Daoy (cell line): ENCODE results near the gene KIAA0319L. TPM values are rescaled to one million over a fixed set of nuclear protein-coding genes. Genes with fewer than 3 reads are reported as not detected.
"Not testable (repeated sequence)": the region's sequence is repeated elsewhere in the genome, so short reads cannot be mapped to it uniquely, and the experiment has no call there.

Experiments used
- DNase-seq: peaks from one replicate; pipeline ENCODE4 v3.0.0-alpha.2; 2015; ENCODE audit warnings: low read depth
- total RNA-seq: library from RNA; depleted of rRNA; stranded (reverse); fragments of >200 nt; shearing (Covaris generic); gene quantifications from 2 replicates; pipeline ENCODE4 v1.2.3, GENCODE V29; 2014; rRNA removed

KIAA0319L gene
- total RNA-seq = 12.1 and 16.1 TPM in 2 replicates

DNA sequence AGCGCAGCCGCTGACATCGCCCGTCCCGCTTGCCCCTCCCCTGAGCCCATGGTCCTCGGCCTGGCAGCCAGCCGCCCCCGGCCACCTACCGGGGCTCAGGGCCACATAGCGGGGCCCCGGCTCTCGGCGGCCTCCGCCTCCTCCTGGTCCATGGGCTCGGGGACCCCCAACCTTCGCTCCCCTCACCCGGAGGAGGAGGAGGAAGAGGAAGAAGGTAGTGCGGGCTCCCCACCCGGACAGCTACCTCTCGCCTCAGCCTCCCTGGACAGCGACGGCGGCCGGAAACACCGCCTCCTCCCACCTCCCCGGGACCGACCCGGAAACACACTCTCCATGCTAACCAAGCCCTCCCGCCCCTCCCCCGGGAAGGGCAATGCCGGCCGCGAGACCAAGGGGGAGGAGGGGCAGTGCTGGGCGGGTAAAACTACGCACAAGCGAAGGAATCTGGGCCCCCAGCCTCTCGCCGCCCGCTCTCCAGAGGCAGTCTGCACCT is at the start of gene KIAA0319L:
Gene KIAA0319L, minus strand, starts transcription at position 286 of the 493 bp plus-strand sequence. CDS start 2,912 bp downstream, outside the sequence.
- no peak for DNase-seq

DNA sequence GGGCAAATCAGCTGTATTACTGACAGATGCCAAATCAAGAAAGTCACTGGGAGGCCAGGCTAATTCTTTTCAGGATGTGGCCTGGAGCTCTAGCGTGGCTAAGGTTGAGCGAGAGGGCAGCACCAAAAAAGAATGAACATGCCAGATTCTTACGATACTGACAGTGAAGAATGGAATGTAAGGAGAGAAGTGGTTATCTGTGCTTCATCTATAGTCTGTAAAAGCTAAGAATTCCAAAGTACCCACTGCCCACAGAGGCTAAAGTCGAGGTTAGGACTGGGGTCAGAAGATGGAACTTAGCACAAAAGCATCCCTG is 48.6 kb upstream of the KIAA0319L start:
- DNase-seq = no peak

DNA sequence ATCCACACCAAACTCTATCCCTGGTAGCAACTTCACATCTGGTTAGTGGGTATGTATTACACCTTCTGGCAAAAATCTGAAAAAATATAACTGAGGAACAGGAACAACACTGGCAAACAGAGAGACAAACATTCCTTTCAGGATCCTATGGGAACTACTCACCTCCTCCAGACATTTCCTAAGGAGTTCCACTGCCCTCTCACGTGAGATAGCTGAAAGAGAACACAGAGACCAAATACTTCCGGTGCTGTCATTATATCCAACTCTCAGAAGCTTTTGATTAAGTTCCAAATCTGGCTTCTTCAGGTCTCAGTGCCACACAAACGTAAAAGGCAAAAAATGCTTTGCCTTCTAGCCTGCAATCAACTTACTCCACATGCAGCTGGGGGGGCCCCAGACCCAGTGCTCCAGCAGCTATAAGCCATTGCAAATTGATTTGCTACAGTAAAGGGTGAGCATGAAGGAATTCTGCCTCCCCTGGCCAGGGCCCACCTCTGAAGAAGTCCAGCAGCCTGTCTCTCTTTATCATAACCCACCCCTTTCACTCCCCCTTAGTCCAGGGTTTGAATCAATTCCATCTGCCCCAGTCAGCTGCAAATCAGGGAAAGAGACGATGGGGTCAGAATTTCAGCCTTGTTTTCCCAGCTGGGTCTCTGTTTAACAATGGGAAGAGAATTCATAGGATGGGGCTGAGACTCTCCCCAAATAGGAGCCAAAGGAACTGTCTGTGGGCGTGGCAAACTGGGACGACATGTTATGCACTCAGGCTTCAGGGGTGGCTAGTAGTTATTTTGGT is 48.1 kb upstream of the KIAA0319L start:
- no peak for DNase-seq

DNA sequence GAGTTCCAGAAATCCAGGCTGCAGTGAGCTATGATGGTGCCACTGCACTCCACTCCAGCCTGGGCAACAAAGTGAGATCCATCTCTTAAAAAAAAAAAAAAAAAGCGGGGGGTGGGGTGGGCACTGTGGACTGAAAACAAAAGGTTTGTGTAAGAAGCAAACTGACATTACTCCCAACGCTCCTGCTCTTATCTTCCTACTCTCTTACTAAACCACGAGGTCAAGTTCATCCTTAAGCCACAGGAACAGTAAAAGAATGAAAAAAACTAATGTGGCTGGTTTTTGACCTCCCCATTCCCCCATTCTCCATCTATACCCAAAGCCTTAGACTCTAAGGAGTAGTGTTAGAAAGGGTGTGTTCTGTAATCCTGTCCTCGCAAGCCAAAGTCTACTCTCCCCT is 46.7 kb upstream of the KIAA0319L start:
- no peak for DNase-seq

DNA sequence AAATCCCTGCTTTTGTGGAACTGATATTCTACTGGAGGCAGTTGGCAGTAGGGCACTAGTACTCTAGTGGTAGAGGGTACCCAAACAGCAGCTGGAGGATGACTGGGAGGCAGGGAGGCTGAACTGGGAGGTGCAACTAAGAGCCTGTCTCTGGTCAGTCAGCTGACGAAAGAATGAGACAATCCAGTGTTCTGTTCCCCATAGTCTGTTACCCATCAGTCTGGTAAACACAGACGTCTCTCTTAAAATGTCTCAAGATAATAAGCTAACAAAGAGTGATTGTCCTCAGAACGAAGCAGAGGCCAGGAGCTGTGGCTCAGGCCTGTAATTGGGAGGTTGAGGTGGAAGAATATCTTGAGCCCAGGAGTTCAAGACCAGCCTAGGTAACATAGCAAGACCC is 46.3 kb upstream of the KIAA0319L start:
- no peak for DNase-seq

DNA sequence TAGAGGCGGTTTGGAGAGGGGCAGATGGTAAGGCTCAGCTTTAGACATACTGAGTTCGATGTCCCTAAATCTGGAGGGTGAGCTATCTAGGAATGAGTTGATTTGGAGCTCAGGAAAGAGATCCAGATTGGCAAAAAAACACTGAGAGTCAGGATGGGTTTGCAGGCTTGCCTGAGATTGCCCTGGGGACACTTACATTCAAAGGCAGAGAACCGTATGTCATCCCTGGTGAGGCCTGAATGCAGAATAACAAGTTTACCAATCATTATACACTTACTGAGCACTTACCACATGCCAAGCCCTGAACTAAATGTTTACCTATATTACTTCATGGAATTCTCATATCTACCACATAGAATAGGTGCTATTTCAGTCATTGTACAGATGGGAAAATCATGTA is 43.4 kb upstream of the KIAA0319L start:
- DNase-seq = no peak

DNA sequence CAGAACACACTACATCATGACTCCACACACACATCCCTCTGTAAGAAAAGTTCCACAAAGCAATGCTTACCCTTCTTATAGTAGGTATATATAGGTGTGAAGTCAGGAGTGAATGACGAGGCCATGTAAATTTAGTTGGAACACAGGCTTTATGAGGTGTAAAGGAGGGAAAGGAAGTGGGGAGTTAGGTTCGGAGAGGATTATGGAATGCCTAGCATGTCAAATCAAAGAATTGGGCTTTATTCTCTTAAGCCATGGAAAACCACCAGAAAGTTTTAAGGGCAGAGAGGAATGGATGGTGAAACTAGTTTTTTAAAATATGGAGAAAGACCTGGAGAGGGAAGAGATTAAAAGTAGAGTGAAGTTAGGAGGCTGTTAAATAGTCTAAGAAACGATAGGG is 42.2 kb upstream of the KIAA0319L start:
- no peak for DNase-seq

DNA sequence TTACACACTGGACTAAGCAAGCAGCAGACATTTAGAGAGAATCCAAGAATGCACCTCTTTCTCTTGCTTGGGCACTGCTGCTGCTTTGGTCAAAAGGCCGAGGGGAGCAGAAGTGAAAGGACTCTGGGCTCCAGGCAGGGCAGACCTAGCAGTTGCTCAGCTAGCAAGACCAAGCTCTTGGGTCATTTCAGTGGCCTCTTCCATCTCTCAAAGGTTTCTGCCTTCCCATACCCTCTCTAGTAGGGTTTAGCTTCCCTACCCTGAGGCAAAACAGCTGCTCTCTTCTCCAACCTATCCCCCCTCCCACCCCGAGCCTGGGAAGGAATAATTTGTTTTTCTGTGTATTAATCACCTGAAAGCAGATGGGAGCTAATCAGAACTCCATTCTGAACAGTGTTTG is 41.7 kb upstream of the KIAA0319L start:
- DNase-seq = no peak

DNA sequence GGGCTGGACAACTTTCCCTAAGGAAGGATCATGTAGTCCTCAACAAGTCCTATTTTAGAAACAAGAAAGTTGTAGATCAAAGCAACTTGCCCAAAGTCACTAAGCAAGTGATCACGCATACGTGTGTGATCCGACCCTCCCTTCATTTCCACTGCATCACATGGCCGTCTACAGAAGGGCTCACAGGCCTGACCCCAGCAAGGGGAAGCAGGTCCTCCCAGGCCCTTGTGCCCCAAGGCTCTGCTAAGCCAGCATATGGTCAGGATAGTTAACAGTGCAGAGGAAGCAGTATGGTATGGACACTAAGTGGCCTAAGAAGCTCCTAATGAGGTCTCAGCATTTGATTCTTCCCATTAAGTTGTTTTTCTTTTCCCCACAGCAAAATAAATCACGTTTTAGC is 40.7 kb upstream of the KIAA0319L start:
- DNase-seq = no peak

DNA sequence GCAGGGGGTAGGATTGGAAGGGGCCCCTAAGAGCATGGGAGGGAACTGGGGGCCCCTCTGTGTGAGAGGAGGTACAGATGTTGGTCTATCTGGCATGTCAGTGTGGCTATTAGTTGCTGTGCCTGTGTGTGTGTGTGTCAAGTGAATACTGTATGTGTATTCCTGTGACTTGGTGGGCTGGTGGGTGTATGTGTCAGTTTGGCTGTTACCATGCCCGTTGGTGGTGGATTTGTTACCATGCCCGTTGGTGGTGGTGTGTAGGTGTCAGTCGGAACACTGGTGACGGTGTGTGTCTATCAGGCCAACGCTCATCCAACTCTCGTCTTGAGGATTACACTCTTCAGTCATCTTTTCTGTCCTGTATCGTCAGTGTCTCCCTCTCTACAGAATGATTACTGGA is 38.5 kb upstream of the KIAA0319L start:
- DNase-seq = no peak

DNA sequence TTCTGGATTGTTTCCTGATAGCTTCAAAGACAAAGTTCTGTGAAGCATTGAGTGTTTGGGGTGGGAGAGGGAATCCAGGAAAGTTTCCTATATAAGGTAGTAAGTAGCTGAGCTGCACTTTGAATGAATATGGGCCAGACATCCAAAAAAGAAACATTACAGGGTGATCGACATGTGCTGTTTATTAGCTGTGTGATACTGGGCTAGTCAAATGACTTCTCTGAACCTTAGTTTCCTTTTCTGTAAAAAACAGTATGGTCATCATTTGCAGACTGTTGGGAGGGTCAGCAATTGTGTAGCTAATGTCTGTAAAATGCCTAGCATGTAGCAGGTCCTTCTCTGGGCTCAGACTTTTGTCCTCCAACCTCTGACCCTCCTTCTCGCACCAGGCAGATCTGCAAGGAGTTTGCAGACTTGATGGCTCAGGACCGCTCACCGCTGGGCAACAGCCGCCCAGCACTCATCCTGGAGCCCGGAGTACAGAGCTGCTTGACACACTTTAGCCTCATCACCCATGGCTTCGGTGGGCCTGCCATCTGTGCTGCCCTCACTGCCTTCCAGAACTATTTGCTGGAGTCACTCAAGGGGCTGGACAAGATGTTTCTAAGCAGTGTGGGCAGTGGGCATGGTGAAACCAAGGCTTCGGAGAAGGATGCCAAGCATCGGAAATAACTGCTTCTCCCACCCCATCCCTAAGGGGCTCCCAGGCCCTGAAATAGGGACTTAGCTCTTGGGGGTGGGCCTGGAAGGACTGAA is 37.0 kb upstream of the KIAA0319L start:
- DNase-seq = no peak

DNA sequence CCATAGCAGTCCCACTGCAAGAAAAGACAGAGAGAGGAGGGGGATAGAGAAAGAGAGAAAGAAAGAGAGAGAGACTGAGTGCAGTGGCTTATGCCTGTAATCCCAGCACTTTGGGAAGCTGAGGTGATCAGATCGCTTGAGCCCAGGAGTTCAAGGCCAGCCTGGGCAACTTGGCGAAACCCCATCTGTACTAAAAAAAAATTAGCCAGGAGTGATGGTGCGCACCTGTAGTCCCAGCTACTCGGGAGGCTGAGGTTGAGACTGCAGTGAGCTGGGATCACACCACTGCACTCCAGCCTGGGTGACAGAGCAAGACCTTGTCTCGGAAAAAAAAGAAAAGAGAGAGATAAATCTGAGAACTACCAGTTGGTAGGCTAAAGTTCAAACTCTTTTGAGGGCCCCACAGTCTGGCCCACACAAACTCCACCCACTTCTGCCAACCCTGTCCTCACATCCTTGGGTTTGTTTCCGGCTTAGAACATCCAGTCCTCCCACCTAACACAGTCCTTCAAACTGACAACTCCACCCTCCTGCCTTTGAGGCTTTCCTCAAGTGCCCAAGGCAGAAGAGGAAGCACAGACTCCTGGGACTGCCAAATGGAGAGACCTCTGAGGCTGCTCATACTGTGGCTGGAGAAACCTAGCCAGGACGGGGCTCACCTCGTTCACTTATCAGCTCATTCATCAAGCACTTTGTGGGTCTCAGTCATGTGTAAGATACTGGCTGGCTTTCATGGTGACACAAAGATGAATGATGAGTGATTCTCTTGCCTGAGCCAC is 36.0 kb upstream of the KIAA0319L start:
- DNase-seq = peak; percentile 39

DNA sequence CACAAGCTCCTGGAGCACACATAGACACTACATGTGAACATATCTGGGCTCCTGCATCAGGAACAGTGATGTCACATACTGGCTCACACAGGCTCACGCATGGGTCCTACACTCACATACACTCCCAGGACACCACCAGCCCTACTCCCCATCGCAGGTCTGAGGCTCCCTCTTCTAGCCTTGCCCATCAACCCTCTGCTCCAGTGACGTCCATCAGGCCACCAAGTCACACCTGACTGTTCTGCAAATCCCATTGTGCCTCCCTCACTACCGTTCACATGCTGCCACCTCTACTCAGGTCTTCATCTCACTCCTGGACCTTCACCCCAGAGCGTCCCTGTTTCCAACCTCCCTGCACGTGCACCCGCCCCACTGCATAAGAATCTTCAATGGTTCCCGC is 34.0 kb upstream of the KIAA0319L start:
- DNase-seq = no peak

DNA sequence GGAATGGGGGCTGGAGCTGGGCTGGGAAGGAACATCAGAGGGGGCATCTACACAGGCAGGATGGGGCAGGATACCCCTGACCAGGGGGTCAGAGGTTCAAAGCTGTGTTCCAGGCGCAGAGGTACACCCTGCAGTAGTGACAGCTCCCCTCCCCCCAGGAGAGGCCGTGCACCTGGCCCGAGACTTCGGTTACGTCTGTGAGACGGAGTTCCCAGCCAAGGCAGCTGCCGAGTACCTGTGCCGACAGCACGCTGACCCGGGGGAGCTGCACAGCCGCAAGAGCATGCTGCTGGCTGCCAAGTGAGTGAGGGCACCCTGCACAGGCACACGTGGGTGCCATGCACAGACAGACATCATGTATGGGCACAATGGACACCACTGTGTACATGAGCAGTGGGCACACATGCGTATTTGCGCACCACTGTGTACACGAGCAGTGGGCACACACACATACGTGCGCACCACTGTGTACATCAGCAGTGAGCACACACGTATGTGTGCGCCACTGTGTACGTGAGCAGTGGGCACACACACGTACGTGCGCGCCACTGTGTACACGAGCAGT is 33.4 kb upstream of the KIAA0319L start:
- no peak for DNase-seq

DNA sequence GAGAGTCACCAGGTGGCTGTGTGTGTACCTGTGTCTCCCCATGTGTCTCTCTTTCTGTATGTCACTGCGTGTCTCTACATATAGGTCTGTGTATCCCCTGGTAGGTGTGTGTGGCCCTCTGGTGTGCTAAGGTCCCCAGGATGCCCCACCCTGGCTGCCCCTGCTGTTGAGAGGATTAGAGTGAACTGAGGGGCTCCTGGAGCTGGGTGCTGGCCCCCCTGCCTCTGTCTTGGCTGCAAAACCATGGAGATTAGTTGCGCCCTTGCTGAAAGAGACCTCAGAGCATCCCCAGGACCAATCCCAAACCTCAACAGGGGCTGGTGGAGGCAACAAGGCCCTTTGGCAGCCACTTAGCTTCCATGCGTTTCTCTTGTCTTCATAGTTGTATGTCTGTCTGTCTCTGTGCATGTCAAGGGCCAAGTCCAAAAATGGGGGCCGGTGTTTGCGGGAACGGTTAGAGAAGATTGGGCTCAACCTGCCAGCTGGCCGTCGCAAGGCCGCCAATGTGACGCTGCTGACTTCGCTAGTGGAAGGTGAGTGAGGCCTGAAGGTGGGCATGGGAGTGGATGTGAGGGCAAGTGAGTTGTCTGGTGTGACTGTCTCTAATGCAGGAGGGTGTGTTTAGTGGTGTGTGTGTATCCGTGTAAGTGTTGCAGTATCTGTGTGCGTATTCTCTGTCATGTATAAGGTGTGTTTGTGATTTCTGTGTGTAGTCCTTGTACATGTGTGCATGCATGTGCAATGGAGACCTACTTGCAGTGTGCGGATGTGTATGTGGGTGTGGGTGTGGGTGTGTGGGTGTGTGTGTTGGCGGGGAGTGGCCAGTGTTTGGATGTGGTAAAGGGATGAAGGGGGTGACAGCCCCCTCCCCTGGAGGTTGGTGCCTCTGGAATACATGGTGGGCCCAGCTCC is 32.6 kb upstream of the KIAA0319L start:
- no peak for DNase-seq

DNA sequence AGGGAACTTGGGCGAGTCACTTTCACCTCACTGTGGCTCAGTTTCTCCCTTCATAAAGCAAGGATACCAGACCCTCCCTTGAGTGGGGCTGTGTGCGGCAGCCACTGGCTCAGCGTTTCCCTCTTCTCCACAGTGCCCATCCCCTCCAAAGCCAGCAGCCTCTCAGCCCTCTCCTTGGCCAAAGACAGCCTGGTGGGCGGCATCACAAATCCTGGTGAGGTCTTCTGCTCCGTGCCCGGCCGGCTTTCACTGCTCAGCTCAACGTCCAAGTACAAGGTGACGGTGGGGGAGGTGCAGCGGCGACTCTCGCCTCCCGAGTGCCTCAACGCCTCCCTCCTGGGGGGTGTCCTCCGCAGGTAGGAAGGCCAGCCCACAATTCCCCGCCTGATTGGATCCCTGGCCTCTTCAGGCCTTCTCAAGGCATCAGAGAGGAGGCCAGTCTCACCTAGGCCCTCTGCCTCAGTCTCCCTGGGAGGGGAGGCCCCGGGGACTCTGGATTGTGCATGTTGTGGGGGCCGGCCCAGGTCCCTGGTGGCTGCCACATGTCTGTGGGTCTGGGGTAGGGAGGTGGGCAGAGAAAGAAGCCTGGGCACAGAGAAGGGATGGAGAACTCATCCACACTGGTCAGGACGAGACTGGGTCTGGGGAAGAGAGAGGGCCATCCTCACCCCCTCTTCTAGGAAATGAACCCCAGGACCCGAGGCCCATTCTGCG is 31.2 kb upstream of the KIAA0319L start:
- DNase-seq = no peak

DNA sequence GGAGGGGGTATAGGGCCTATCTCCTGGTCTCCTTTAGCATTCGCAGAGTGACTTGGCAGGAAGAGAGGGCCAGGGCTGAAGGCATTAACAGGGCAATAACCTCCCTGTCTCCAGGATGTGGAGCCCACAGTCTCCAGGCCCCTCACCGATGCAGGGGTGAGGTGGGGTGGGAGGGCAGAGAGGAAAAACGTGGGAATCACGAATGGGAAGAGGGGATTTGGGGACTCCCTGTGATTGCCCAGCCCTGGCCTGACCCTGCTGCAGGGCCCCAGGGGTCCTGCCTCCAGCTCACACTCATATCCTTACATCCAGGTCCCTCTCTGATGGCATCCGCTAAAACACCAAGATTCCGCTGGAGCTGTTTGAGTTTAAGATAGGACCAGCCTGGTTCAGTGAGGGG is 30.5 kb upstream of the KIAA0319L start:
- DNase-seq = no peak

DNA sequence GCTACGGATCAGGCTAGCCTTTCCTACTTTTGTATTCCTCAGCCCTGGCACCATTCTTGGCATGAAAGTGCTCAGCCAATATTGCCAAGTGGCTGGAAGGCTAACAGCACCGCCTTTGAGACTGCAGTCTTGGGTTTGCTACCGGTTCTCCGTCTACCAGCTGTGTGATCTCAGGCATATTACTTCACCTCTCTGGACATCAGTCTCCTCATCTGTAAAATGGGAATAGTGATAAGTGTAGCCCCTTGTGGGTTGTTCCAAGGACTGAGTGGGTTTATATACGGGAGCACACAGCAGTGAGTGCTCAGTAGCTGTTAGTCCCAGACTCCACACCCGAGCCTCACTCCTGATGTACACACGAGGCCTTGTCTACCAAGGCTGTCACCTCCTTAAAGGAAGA is 29.6 kb upstream of the KIAA0319L start:
- DNase-seq = no peak

DNA sequence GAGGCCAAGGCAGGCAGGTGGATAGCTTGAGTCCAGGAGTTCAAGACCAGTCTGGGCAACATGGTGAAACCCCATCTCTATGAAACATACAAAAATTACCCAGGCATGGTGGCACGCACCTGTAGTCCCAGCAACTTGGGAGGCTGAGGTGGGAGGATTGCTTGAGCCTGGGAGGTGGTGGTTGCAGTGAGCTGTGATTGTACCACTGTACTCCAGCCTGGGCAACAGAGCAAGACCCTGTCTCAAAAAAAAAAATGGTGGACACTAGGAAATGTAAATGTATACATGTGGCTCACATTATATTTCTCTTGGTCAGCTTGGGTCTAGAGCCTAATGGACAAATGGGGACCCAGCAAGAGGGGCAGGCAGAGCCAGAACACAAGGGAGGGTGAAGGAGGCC is 28.6 kb upstream of the KIAA0319L start:
- not testable (repeated sequence) for DNase-seq

DNA sequence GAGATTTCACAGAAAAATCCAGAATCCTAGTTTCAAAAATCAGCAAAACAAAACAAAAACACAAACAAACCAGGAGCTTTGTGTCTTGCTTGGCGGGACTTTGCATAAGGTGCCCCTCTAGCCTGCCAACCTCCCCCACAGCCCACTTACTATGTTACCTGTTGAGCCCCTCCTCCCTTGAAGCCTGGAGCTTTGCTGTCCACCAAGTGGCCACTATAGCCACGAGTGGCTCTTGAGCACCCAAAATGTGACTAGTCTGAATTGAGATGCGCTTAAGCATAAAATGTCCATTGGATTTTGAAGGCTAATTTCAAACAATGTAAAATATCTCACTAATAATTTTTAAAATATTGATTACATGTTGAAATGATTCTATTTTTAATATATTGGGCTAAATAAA is 28.1 kb upstream of the KIAA0319L start:
- DNase-seq = no peak
